GM23338 (cell line): ENCODE measurements around the gene EPHB1. TPM values are rescaled to one million over a fixed set of nuclear protein-coding genes. Genes with fewer than 3 reads are reported as not detected.

Source experiments
- ATAC-seq: fragments of 200-7000 bp; cut with Tn5 transposase; 3 replicates; pipeline ENCODE4 v1.9.1; 2020
- DNase-seq: peaks from one replicate; pipeline ENCODE4 v3.0.0-alpha.2; 2015; ENCODE audit warnings: low spot score
- H2AFZ ChIP-seq: fragments of 200-600 bp; sonication (generic); 2 replicates; pipeline ENCODE4 v1.8.0; 2016; ENCODE audit warnings: antibody characterized with exemption, mild to moderate bottlenecking, moderate library complexity
- H3F3A ChIP-seq: fragments of 200-600 bp; sonication (generic); replicated peaks from 2 replicates; pipeline ENCODE4 v1.8.0; 2017; ENCODE audit warnings: antibody characterized with exemption, mixed run types, low read depth
- H3K27ac ChIP-seq: fragments of 200-600 bp; sonication (generic); 2 replicates; pipeline ENCODE4 v1.6.1; 2016; ENCODE audit warnings: low read depth
- H3K27me3 ChIP-seq: fragments of 200-600 bp; sonication (generic); 2 replicates; pipeline ENCODE4 v1.8.0; 2016; ENCODE audit warnings: mild to moderate bottlenecking, mixed run types, moderate library complexity; ENCODE audit not compliant: insufficient read depth
- H3K36me3 ChIP-seq: fragments of 200-600 bp; sonication (generic); 2 replicates; pipeline ENCODE4 v1.8.0; 2016; ENCODE audit warnings: mild to moderate bottlenecking; ENCODE audit not compliant: insufficient read depth
- H3K4me1 ChIP-seq: fragments of 200-600 bp; sonication (generic); 2 replicates; pipeline ENCODE4 v1.8.0; 2016; ENCODE audit warnings: mild to moderate bottlenecking, moderate library complexity; ENCODE audit not compliant: insufficient read depth
- H3K4me2 ChIP-seq: fragments of 200-600 bp; sonication (generic); 2 replicates; pipeline ENCODE4 v1.7.1; 2017; ENCODE audit warnings: mixed run types
- H3K4me3 ChIP-seq: fragments of 200-600 bp; sonication (generic); 2 replicates; pipeline ENCODE4 v1.6.1; 2016; ENCODE audit warnings: mixed run types
- H3K79me2 ChIP-seq: fragments of 200-600 bp; sonication (generic); replicated peaks from 2 replicates; pipeline ENCODE4 v1.8.0; 2017; ENCODE audit warnings: mild to moderate bottlenecking; ENCODE audit not compliant: insufficient read depth
- H3K9me2 ChIP-seq: fragments of 200-600 bp; sonication (generic); 2 replicates; pipeline ENCODE4 v1.8.0; 2017; ENCODE audit not compliant: insufficient read depth
- H4K20me1 ChIP-seq: fragments of 200-600 bp; sonication (generic); replicated peaks from 2 replicates; pipeline ENCODE4 v1.8.0; 2017; ENCODE audit warnings: mild to moderate bottlenecking; ENCODE audit not compliant: insufficient read depth
- H3K27ac Mint-ChIP-seq: 2 replicates; pipeline ENCODE4 v1.8.0; 2020; ENCODE audit warnings: inconsistent platforms, mild to moderate bottlenecking, moderate library complexity, mixed read lengths
- H3K27me3 Mint-ChIP-seq: 3 replicates; pipeline ENCODE4 v1.8.0; 2022; ENCODE audit warnings: low read depth, mild to moderate bottlenecking, moderate library complexity, mixed read lengths, inconsistent platforms; ENCODE audit not compliant: insufficient read depth, poor library complexity
- H3K36me3 Mint-ChIP-seq: 3 replicates; pipeline ENCODE4 v1.8.0; 2021; ENCODE audit warnings: low read depth, mild to moderate bottlenecking, inconsistent platforms, moderate library complexity, mixed read lengths
- H3K4me1 Mint-ChIP-seq: 3 replicates; pipeline ENCODE4 v1.8.0; 2020; ENCODE audit warnings: mild to moderate bottlenecking, inconsistent platforms, mixed read lengths
- H3K4me3 Mint-ChIP-seq: 3 replicates; pipeline ENCODE4 v1.8.0; 2021; ENCODE audit warnings: moderate library complexity, mild to moderate bottlenecking, inconsistent platforms, mixed read lengths
- H3K9me3 Mint-ChIP-seq: 3 replicates; pipeline ENCODE4 v1.8.0; 2020; ENCODE audit warnings: moderate library complexity, mild to moderate bottlenecking, inconsistent platforms, mixed read lengths
- CREB1 ChIP-seq: fragments of 250-450 bp; sonication (Bioruptor Pico); IDR thresholded peaks from 2 replicates; pipeline ENCODE4 v1.5.0; 2020; ENCODE audit warnings: low read depth, mild to moderate bottlenecking, moderate library complexity
- CTCF ChIP-seq, 2 experiments: fragments of 200-600 bp in 1 of 2; sonication (generic) in 1 of 2; conservative IDR thresholded peaks; 2 replicates each; pipeline versions ENCODE4 v1.5.1 to v1.6.1; 2016 to 2017; ENCODE audit warnings: antibody characterized with exemption in 2 of 2, low read depth in 2 of 2, mild to moderate bottlenecking in 2 of 2, moderate library complexity in 1 of 2
- ETS1 ChIP-seq: IDR thresholded peaks from 2 replicates; pipeline ENCODE4 v1.6.1; 2016; ENCODE audit warnings: antibody characterized with exemption
- EZH2 ChIP-seq: fragments of 200-600 bp; sonication (generic); IDR thresholded peaks from one replicate; pipeline ENCODE4 v1.8.0; 2017; ENCODE audit warnings: antibody characterized with exemption, mild to moderate bottlenecking, low read depth; ENCODE audit not compliant: unreplicated experiment
- EZH2phosphoT487 ChIP-seq: fragments of 200-600 bp; sonication (generic); IDR thresholded peaks from one replicate; pipeline ENCODE4 v1.8.1; 2018; ENCODE audit warnings: antibody characterized with exemption; ENCODE audit not compliant: unreplicated experiment
- JUNB ChIP-seq: IDR thresholded peaks from one replicate; pipeline ENCODE4 v1.6.1; 2016; ENCODE audit warnings: antibody characterized with exemption; ENCODE audit not compliant: unreplicated experiment
- NANOG ChIP-seq: IDR thresholded peaks from 2 replicates; pipeline ENCODE4 v1.6.1; 2016; ENCODE audit warnings: antibody characterized with exemption, borderline replicate concordance
- POLR2AphosphoS5 ChIP-seq: IDR thresholded peaks from 2 replicates; pipeline ENCODE4 v1.6.1; 2016; ENCODE audit warnings: antibody characterized with exemption, low read depth
- REST ChIP-seq: IDR thresholded peaks from one replicate; pipeline ENCODE4 v1.6.1; 2018; ENCODE audit warnings: antibody characterized with exemption; ENCODE audit not compliant: unreplicated experiment
- ZNF331 ChIP-seq: fragments of 250-450 bp; sonication (Bioruptor Pico); IDR thresholded peaks from 2 replicates; pipeline ENCODE4 v1.5.0; 2020; ENCODE audit warnings: low read depth, mild to moderate bottlenecking, moderate library complexity
- ZNF462 ChIP-seq: fragments of 250-450 bp; sonication (Bioruptor Pico); IDR thresholded peaks from 2 replicates; pipeline ENCODE4 v1.5.0; 2020; ENCODE audit warnings: mild to moderate bottlenecking, moderate library complexity
- polyA plus RNA-seq: library from polyadenylated mRNA; unstranded; fragments of >200 nt; fragmentation: Nextera tagmentation; extraction: Ambion mirVana; gene quantifications from 2 replicates; pipeline ENCODE4 v1.2.1, GENCODE V29; 2016
- total RNA-seq: library from RNA; depleted of rRNA; stranded (reverse); fragments of >200 nt; shearing (Covaris generic); gene quantifications from 2 replicates; pipeline ENCODE4 v1.2.3, GENCODE V29; 2014

Gene EPHB1
- total and polyA plus RNA-seq, 2 experiments from 2014 or later, result 2.7 to 5.2 TPM

- TF ChIP-seq CTCF (conservative IDR thresholded peaks at IDR 0.05; ENCODE audit: low read depth in 2 of 2), result no peak
- no peak for TF ChIP-seq REST
These were observed 57.1 kb downstream of the EPHB1 start (continued) for GRCh38 chr3:134852132-134852531.

- H3K27me3 ChIP-seq, result no peaks in the 10 kb centered on the region
- no peaks in the 10 kb centered on the region for H3K79me2 ChIP-seq
- no peaks in the 10 kb centered on the region for H4K20me1 ChIP-seq
- no peaks in the 10 kb centered on the region for H3K9me3 Mint-ChIP-seq
- H3F3A ChIP-seq, result no peaks in the 10 kb centered on the region
- H3K4me3 Mint-ChIP-seq, result no peak overlapping the region
- no peaks in the 10 kb centered on the region for H3K4me1 ChIP-seq
- H3K27me3 Mint-ChIP-seq, result peaks cover 4% of the 10 kb centered on the region
- H3K27ac Mint-ChIP-seq, result no peak overlapping the region
- ATAC-seq, result no peak
- no peaks in the 10 kb centered on the region for H3K36me3 ChIP-seq
- H3K9me2 ChIP-seq, result no peaks in the 10 kb centered on the region
- no peak for DNase-seq
- H3K4me2 ChIP-seq, result no peak overlapping the region
- no peaks in the 10 kb centered on the region for H3K36me3 Mint-ChIP-seq
- no peak overlapping the region for H3K4me3 ChIP-seq
- H2AFZ ChIP-seq, result no peak overlapping the region
- peaks cover 11% of the 10 kb centered on the region for H3K4me1 Mint-ChIP-seq
- H3K27ac ChIP-seq, result no peak overlapping the region
- TF ChIP-seq ZNF462 (CRISPR knock-in tag), result no peak
- TF ChIP-seq ZNF331 (CRISPR knock-in tag), result no peak
- TF ChIP-seq EZH2phosphoT487, result no peak
- no peak for TF ChIP-seq JUNB
- no peak for TF ChIP-seq EZH2
- no peak for TF ChIP-seq POLR2AphosphoS5
- TF ChIP-seq ETS1, result no peak
- TF ChIP-seq NANOG, result no peak
- TF ChIP-seq CREB1 (CRISPR knock-in tag), result no peak
These were observed 57.9 kb downstream of the EPHB1 start for GRCh38 chr3:134852893-134853351.
